G401 (cell line): ENCODE measurements around the gene GASK1A. TPM values are rescaled to one million over a fixed set of nuclear protein-coding genes. Genes with fewer than 3 reads are reported as not detected.
A peak's percentile ranks its signal among the peaks of the same experiment; 100 is the strongest.

Experiments used
- DNase-seq: peaks from one replicate; pipeline ENCODE4 v3.0.0-alpha.2; 2015; ENCODE audit warnings: low spot score
- in situ Hi-C: cut with HindIII; loops from 2 replicates; pipeline ENCODE4 v1.10.0; 2016; ENCODE audit warnings: low sequenced_read_pairs, mixed read lengths
- total RNA-seq: library from RNA; depleted of rRNA; stranded (reverse); fragments of >200 nt; shearing (Covaris generic); gene quantifications from 2 replicates; pipeline ENCODE4 v1.2.3, GENCODE V29; 2014; rRNA removed

Gene GASK1A
- total RNA-seq, 1 experiment from 2014 or later: not detected

DNA sequence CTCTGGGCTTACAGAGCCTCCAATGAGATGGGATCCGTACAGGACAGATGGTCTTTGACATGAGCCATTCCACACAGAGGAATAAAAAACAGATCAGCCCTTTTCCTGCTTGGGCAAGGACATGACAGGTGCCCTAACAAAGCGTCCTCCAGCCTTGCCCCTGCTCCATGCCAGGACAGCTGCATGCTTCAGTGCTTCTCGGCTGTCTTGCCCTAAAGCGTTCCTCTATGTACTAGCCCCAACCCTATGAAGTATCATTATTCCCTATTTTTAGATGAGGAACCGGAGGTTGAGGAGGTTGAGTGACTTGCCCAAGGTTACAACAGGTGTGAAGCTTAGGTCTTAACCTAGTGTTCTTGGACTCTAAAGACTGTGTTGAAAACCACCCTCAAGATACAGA lies 116.3 kb downstream of the GASK1A start:
- in situ Hi-C loops: no loop called here

DNA sequence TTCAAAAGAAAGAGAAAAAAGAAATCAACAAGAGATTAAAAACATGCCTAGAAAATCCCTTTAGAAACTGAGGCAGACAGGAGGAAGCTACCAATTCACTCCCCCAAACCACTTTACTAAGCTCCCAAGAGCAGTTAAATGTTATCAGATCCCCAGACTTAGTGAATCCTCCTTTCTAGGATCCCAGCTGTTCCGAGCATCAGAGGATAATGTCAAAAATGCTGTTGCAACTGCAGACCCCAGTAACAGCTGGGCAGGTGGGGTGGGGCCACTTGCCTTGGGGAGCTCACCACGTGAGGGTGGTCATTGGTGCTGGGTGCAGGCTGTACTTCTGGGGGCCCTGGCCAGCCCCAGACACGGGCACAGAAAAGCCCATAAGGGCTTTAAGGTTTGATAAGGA lies 117.7 kb downstream of the GASK1A start:
- in situ Hi-C loops: no loop called here
- no peak for DNase-seq

More for the DNA sequence above, 116.3 kb downstream of the GASK1A start:
- DNase-seq: peak; percentile 67

DNA sequence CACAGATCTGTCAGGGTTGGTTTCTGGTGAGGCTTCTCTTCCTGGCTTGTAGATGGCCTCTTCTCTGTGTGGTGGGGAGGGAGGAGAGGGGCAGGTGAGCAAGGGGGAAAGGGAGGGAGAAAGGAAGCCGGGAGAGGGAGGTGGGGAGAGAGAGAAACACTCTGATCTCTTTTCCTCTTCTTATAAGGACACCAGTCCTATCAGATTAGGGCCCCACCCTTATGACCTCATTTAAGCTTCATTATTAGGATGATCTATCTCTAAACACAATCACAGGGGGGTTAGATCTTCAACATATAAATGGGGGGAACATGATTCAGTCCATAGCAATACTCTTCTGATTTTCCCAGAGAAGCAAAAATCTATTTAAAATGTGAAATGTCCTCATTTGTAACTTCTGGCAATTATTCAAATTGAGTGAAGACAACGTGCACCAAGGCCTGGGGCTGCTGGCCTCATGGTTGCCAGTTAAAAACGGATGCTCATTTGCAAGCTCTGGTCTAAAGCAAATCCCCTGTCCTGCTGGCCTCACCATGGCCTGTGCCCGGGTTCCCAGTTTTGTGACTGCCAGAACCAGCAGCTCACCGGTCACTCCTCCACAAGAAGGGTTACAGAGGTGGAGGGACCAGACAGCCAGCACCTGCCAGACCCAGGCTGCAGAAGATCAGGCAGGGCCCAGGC lies 118.4 kb downstream of the GASK1A start:
- peak; percentile 61 for DNase-seq
- in situ Hi-C loops: no loop called here

DNA sequence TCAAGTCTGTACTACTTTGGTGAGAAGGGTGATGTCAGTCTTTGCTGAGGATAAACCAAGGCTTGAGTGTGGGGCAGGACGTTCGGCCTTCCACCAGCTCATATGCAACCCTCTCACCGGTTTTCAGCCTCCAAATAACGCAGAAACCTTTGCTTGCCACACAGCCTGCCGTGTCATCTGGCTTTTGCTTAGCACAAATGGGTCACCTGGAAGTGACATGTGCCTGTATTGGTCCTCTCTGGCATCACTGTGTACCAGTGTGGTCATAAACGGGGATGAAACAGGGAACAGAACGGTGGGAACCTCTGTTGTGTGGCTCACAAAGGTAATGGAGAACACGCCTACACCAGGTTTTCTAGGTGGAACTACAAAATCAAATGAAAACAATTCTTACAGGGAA lies 119.7 kb downstream of the GASK1A start:
- in situ Hi-C loops: no loop called here
- DNase-seq: peak; percentile 85

DNA sequence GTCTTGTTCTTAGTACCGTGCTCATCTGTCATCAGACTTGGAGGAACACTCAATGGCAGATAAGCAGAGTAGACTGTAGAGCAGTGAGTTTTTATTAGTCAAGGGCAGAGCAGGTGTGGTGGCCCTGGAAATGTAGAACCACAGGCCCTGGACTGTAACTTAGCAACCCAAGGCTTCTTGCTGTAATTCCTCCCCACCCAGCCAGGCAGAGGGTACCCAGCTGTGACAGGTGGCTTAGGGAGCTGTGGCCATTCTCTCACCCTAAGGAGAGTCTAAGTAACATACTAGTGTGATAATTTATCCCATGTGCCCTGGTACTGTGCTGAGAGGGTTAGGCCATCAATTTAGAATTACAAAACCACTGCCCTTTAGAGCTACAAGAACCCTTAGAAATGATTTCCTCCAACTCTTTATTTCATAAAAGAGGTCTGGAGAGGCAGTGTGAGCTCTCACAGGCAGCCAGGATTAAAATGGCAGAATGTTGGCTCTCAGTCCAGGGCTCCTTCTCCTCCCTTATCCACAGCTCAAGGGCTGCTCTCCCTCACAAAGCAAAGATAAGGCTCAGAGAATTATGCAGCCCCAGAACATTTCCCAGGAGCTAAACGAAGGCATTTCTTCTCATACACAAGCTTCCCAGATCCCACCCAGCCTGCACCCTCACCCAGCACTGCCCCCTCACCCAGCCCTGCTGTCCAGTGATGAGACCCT lies 123.8 kb downstream of the GASK1A start:
- in situ Hi-C loops: no loop called here

DNA sequence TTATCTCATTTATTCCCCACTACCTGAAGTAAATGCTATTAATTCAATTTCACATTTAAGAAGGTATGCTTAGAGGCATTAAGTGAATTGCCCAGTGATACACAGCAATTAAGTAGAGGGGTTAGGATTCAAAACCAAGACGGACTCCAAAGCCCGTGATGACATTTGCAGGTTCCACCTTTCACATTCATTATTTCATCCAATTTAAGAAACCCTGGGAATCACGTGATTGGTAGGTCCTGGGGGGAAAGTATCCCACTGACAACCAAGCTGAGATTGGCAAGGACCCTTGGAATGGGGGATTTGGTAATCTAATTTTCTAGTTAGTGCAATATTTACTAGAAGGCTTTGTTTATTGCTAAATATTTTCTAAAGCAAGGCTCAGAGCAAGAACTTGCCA lies 124.9 kb downstream of the GASK1A start:
- peak; percentile 33 for DNase-seq
- in situ Hi-C loops: no loop called here

More for the DNA sequence above, 123.8 kb downstream of the GASK1A start:
- peak; percentile 47 for DNase-seq

DNA sequence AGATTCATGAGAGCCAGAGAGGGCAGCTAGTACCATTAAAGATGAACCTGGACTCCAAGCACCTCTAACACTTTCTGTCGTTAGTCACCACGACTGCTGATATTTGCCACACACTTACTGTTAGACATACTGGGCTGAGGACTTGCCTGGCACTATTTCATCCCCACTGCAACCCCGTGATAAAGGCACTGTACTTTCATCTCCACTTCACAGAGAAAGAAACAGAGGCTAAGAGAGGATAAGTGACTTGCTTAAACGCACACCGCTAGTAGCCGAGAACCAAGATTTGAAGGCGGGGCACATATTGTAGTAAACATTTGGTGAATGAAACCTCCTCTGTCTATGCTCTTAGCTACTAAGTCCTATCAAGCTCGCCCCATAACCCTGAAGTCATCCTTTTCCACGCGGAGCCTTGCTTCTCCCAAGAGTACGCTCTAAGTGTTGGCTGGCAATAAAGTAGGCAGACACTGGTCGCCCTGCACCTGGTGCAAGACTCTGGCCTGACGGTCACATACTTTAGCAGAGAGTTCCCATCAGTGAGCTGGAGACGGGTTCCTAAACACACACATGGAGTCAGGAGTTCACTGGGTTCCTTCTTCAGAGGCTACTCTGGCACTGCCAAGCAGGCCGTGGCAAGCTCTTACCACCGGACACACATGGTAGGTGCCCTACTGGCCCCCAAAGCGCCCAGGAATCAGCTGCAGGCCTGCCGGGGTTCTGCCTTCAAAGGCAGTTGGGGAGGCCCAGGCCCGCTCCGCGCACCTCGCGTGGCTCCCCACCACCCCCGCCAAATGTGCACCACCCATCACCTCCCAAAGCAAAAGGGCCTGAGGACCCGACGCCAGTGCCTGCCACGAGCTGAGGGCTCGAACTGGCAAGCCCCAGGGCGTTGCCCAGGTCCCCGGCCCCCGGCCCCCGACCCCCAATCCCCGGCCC lies 125.8 kb downstream of the GASK1A start:
- in situ Hi-C loops: no loop called here
- peak; percentile 56 for DNase-seq

DNA sequence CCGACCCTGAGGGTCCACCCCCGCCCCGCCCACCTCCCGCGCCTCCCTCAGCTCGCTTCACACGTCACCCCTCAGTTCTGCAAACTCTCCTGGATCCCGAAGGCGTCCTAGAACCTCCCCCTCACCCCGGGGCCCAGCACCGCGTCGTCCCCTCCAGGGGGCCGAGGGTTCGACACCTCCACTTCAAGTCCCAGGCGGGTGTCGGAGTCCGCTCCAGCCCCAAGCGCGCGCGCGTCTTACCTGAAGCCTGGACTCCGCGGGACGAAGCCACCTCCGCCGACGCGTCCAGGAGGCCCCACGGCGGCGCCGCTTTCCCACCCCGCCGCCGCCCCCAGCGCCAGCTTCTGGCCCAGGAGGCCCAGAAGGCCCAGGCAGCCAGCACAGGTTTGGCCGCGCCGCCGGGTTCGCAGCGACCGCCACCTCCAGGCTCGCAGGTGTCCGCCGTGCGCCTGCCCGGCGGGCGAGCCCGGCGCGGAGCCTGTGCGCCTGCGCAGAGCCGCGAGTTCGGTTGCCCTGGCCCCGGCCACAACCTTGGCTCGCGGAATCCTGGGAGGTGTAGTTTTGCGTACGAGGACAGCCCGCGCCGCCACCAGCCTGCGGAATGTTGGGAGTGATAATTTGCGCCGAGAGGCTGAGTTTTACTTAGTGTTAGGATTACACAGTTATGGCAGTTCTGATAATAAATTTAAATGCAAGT lies 126.6 kb downstream of the GASK1A start, which contains the start of gene POMGNT2:
Gene POMGNT2 (minus strand): TSS at position 484 of the 697 bp plus-strand sequence. CDS start 24,648 bp downstream, outside the sequence.
- in situ Hi-C loops: no loop called here
- peak; percentile 90 for DNase-seq

DNA sequence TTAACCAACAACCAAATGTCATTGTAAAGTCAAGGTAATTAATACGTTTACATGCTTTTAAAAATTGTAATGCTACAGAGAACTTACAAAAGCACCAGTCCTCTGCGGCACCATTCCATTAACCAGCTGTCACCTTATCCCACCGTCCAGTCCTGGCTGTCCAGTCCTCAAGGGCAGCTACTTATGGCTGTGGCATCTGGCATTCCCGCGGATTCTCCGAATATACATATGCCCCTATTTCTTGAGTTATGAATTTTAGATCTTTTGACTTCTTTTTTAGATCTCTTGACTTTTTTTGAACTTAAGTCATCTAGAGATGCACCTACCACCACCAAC lies 127.2 kb downstream of the GASK1A start:
- in situ Hi-C loops: no loop called here
- no peak for DNase-seq

Other genes starting within 250 kb of the GASK1A start
- 1.4 and 3.3 TPM in 2 replicates for gene CCDC13, start 206.1 kb upstream of the GASK1A start, total RNA-seq
- gene HIGD1A, start 174.8 kb upstream of the GASK1A start, total RNA-seq: 239 and 240 TPM in 2 replicates
- gene ACKR2, start 169.9 kb upstream of the GASK1A start, total RNA-seq: not detected in 2 replicates
- gene CYP8B1, start 103.4 kb upstream of the GASK1A start, total RNA-seq: not detected in 2 replicates
- not detected in 2 replicates for gene ZNF662, start 73.2 kb upstream of the GASK1A start, total RNA-seq
- gene POMGNT2, start 126.8 kb downstream of the GASK1A start, total RNA-seq: 21.9 and 24.6 TPM in 2 replicates